Activated T-helper 17 cell treated with anti-CD3 and anti-CD28 coated beads, Interleukin-2, amount 50 U/mL, for 72 hours (primary cell): ENCODE data around the gene CDR2. TPM values are rescaled to one million over a fixed set of nuclear protein-coding genes. Genes with fewer than 3 reads are reported as not detected.

Source experiments
- ATAC-seq: fragments of 150-1000 bp; cut with Tn5 transposase; replicated peaks from 2 replicates; pipeline ENCODE4 v1.10.0; 2021; ENCODE audit warnings: mild to moderate bottlenecking, moderate library complexity
- H3K27ac Mint-ChIP-seq: one replicate; pipeline ENCODE4 v1.8.0; 2022; ENCODE audit warnings: mixed read lengths
- H3K27me3 Mint-ChIP-seq: one replicate; pipeline ENCODE4 v1.8.0; 2022; ENCODE audit warnings: mixed read lengths
- H3K36me3 Mint-ChIP-seq: one replicate; pipeline ENCODE4 v1.8.0; 2022; ENCODE audit warnings: low read depth, mild to moderate bottlenecking, mixed read lengths
- H3K4me1 Mint-ChIP-seq: one replicate; pipeline ENCODE4 v1.8.0; 2022; ENCODE audit warnings: mixed read lengths
- H3K4me3 Mint-ChIP-seq: one replicate; pipeline ENCODE4 v1.8.0; 2022; ENCODE audit warnings: mild to moderate bottlenecking, mixed read lengths
- H3K9me3 Mint-ChIP-seq: one replicate; pipeline ENCODE4 v1.8.0; 2022; ENCODE audit warnings: mixed read lengths
- total RNA-seq, 2 donors: library from RNA; stranded (reverse); gene quantifications; one replicate each; pipeline ENCODE4 v1.2.3, GENCODE V29; 2022

Gene CDR2
- total RNA-seq, 2 donors from 2014 or later: 26.3 to 41.0 TPM

DNA sequence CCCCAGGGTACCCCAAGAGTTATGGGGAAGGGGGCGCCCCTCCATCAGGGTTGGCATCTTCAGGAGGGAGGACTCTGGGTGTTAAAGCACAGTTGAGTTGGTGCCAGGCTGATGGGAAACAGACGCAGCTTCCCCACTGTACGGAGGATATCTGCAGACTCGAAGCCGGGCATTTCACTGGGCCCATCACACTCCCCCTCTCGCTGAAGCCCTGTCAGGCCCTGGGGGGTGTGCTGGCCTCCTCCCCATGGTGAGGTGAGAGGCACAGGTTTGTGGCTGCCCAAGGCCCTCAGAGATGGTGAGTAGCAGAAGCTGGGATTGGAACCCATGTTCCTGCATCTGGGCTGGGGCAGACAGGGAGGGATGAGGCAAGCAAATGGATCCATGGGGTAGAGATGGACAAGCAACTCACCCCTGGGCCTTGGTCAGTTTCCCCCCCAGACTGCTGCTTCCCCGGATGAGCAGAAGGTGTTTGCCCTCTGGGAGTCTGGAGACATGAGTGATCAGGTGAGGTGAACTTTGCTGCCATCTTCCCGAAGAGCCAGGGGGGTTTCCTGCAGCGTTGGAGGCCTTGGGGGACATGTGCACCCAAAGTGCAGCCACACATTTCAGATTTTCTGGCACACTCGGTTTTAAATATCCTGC is 46.2 kb downstream of the CDR2 start:
- H3K4me3 Mint-ChIP-seq: no peak overlapping the region
- H3K36me3 Mint-ChIP-seq: peaks cover 92% of the 10 kb centered on the region
- H3K9me3 Mint-ChIP-seq: no peaks in the 10 kb centered on the region
- H3K4me1 Mint-ChIP-seq: peaks cover 9% of the 10 kb centered on the region
- no peaks in the 10 kb centered on the region for H3K27me3 Mint-ChIP-seq
- peak overlapping the region; percentile 65 for H3K27ac Mint-ChIP-seq
- no peak for ATAC-seq

DNA sequence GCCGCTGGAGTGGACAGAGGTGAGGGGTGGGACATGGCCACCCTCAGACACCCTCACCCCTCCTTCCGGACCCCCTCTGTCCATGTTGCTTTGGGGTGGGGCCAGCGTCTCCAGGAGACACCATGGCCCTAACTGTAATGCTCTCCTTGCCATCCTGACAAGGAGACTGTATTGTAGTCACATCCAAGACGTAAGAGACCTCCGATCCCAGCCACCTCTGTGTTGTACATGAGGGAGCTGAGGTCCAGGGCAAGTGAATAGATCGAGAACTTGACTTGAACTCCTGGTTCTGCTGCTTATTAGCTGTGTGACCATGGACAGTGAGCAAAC is 47.0 kb downstream of the CDR2 start:
- Mint-ChIP-seq H3K27ac (peak overlapping the region; percentile 65), H3K4me1 (peaks cover 9% of the 10 kb centered on the region), H3K9me3 (no peaks in the 10 kb centered on the region), H3K27me3 (no peaks in the 10 kb centered on the region), H3K36me3 (peaks cover 95% of the 10 kb centered on the region), H3K4me3 (no peak overlapping the region)
- ATAC-seq: no peak

DNA sequence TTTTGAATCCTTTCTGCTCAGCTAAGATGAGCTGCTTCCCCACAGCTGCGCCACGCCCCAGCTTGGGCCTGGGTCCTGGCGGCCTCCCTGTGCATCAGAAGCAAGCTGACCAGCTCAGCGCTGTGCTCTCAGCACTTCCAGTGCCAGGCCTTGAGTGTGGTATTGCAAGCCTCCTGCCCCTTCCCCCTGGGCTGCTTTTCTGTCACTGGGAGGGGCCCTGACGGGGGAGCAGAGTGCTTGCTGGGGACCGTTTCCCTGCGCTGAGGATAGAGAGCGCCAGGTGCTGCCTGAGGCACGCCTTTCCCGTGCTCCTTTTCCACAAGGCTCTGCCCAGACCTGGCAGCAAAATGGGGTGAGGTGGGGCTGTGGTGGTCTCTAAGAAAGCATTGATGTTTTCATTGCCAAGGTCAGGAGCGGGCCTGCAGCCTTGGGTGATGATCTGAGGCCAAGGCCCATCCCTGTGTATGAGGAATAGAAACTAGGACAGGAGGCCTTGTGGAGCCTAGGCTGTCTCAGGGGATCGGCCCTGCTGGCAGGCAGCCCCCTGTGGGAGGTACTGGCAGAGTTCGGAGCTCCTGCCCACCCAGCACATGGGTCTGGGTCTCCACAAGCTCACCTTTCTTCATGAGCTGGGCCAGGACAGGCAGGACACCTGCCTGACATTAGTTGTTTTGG is 47.5 kb downstream of the CDR2 start:
- H3K27ac Mint-ChIP-seq: peak overlapping the region; percentile 65

DNA sequence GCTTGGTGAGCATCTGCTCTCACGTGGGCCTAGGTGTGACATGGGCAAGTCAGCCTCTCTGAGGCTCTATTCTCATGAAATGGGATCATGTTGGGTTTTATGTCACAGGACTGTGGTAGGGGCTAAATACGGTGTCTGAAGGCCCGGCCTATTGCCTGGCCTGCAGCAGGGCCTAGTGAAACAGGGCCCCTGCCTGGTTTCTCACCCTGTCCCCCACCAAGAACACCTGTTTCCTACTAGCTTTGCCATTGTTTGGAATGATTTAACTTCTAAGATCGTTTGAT is 48.1 kb downstream of the CDR2 start:
- peaks cover 95% of the 10 kb centered on the region for H3K36me3 Mint-ChIP-seq
- H3K27me3 Mint-ChIP-seq: no peaks in the 10 kb centered on the region
- H3K4me1 Mint-ChIP-seq: peaks cover 7% of the 10 kb centered on the region

More for the DNA sequence above, 47.5 kb downstream of the CDR2 start:
- peaks cover 95% of the 10 kb centered on the region for H3K36me3 Mint-ChIP-seq
- ATAC-seq: no peak
- no peaks in the 10 kb centered on the region for H3K27me3 Mint-ChIP-seq
- no peaks in the 10 kb centered on the region for H3K9me3 Mint-ChIP-seq
- H3K4me1 Mint-ChIP-seq: peaks cover 9% of the 10 kb centered on the region
- no peak overlapping the region for H3K4me3 Mint-ChIP-seq

DNA sequence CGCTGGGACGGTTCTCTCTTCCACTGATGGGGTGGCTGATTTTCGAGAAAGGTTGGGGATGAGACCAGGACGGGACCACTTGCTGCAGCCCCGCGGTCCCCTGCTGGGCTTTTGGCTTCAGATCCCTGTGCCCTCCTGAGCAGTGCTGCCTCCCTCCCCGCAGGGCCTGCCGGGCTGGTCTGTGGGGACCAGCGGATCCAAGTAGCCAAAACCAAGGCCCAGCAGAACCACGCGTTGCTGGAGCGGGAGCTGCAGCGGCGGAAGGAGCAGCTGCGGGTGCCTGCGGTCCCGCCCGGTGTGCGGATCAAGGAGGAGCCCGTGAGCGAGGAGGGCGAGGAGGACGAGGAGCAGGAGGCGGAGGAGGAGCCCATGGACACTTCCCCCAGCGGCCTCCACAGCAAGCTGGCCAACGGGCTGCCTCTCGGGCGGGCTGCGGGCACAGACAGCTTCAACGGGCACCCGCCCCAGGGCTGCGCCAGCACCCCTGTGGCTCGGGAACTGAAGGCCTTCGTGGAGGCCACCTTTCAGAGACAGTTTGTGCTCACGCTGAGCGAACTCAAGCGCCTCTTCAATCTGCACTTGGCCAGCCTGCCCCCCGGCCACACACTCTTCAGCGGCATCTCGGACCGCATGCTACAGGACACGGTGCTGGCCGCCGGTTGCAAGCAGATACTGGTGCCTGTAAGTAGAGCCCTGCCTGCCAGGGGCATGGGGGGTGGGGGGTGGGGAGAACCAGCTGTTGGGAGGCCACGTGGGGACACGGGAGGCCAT is 48.6 kb downstream of the CDR2 start:
- Mint-ChIP-seq H3K27me3 (no peaks in the 10 kb centered on the region), H3K36me3 (peaks cover 95% of the 10 kb centered on the region), H3K9me3 (no peaks in the 10 kb centered on the region), H3K4me1 (peaks cover 11% of the 10 kb centered on the region), H3K27ac (no peak overlapping the region), H3K4me3 (no peak overlapping the region)
- no peak for ATAC-seq

More for the DNA sequence above, 48.1 kb downstream of the CDR2 start:
- no peaks in the 10 kb centered on the region for H3K9me3 Mint-ChIP-seq
- H3K4me3 Mint-ChIP-seq: no peak overlapping the region
- no peak overlapping the region for H3K27ac Mint-ChIP-seq
- ATAC-seq: no peak

DNA sequence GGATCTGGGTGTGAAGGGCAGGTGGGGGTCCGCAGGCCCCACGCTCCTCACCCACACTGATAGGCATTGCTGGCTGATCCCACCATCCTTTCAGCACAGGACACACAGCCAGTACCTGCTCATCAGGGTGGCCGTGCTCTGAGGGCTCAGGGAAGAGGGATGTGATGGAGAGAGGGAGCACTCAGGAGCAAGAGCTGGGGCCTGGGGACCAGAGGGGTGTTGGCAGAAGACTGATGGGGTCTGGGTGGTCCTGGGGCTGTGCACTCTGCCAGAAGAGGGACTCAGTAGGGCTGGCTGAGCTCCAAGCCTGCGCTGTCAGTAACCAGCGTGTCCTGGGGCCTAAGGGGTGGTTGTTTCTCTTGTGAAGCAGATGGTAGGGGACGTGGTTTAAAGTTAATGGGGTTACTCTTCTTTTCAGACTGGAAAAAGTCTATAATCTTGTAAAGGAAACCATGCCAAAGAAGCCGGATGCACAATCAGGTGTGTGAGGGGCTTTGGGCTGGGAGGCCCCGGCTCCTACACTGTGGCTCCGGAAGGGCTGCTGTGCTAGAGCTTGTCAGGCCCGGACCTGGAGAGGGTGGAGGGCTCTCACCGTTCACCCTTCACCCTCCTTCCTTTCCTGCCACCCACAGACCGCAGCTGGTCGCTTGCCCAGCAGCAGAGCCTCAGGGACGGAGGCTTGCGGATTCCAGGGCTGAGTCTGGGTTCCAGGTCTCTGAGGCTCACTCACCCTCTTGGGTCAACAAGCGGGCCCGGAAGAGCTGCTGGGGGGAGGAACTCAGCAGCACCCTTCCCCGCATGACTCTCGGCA is 49.4 kb downstream of the CDR2 start:
- Mint-ChIP-seq H3K4me1 (peaks cover 9% of the 10 kb centered on the region), H3K27me3 (no peaks in the 10 kb centered on the region), H3K36me3 (peaks cover 95% of the 10 kb centered on the region), H3K4me3 (no peak overlapping the region), H3K27ac (peak overlapping the region; percentile 65), H3K9me3 (no peaks in the 10 kb centered on the region)
- ATAC-seq: no peak

DNA sequence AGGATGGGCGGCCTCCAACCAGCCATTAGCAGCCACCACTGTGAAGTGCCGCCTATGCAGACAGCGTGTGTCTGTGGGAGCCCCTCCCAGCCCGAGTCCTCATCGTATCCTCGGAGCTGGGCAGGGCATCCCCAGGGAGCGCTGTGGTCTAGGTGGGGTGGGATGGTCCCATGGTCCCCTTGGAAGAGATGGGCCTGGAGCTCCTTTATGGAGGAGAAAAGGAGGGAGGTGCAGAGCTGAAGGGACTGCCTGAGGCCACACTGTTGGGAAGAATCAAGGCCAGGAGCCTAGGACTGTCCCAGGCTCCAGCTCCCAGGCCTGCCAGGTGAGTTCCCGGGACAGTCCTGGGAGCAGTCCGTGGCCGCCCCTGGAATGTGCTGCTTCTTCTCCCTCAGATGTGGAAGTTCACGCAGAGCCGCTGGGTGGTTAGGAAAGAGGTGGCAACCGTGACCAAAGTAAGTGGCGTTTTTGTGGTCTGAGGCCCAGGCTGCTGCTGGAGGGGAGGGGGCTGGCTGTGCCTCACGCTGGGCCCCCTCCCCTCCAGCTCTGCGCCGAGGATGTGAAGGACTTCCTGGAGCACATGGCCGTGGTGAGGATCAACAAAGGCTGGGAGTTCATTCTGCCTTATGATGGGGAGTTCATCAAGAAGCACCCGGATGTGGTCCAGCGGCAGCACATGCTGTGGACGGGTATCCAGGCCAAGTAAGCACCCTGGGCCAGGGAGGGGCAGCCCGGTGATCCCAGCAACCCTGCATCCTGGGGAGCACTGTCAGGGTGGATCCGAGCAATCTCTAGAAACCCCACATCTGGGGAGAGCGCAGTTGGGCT is 50.2 kb downstream of the CDR2 start:
- Mint-ChIP-seq H3K27ac (peak overlapping the region; percentile 65), H3K9me3 (no peaks in the 10 kb centered on the region), H3K4me3 (no peak overlapping the region), H3K4me1 (peaks cover 8% of the 10 kb centered on the region), H3K27me3 (no peaks in the 10 kb centered on the region), H3K36me3 (peaks cover 95% of the 10 kb centered on the region)
- ATAC-seq: no peak

DNA sequence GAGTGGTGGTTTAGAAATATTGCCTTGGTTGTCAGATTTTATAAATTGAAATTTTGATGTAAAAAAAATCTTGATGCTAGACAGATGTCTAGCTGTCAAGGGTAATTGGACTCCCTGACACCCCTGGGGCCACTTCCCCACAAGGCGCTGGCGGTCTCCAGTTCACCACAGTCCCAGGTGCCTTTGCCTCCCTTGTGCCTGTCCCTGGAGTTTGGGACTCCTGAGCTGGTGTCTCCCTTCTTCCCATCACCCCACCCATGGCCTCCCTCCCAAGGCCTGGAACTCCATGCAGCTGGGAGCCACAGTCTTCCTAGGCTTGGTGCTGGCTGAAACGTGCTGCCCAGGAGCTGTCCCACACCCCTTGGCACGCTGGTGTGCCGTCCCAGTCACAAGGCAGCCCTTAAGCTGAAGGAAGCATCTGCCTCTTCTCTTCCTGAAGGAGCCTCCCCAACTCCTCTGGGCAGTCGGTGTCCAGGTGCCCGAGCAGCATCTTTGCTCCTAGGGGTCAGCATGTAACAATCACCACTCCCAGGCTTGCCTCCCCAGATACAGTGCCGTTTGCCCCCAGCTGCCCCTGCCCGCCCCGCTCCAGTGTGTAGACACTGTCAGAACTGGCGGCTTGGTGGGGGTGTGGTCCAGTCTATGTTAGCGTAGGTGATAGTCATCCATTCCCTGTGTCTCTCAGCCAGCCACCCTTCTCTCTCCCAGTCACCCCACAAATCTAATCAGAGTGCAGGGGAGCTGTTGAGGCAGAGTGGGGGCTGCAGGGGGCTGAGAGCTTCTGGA is 51.1 kb downstream of the CDR2 start:
- H3K27ac Mint-ChIP-seq: no peak overlapping the region
- H3K27me3 Mint-ChIP-seq: no peaks in the 10 kb centered on the region
- no peak for ATAC-seq
- H3K9me3 Mint-ChIP-seq: no peaks in the 10 kb centered on the region
- H3K36me3 Mint-ChIP-seq: peaks cover 95% of the 10 kb centered on the region
- no peak overlapping the region for H3K4me3 Mint-ChIP-seq
- H3K4me1 Mint-ChIP-seq: peaks cover 8% of the 10 kb centered on the region

DNA sequence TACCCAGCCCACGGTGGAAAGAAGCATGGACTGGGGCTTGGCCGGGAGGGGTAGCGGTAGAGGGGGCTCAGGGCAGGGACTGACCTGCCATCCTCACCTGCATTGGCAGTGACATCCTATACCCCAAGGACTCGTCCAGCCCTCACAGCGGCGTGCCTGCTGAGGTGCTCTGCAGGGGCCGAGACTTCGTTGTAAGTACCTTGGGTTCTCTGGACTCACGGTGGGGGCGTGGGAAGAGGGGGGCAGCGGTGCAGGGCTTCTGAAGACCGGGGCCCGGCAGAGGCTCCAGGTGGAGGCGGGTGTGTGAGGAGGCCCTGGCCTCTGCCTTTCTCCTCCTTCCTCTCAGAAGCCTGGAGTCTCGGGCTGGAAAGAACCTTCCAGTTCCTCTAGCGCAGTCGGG is 51.7 kb downstream of the CDR2 start:
- no peaks in the 10 kb centered on the region for H3K9me3 Mint-ChIP-seq
- H3K4me1 Mint-ChIP-seq: peaks cover 8% of the 10 kb centered on the region
- peaks cover 95% of the 10 kb centered on the region for H3K36me3 Mint-ChIP-seq
- no peaks in the 10 kb centered on the region for H3K27me3 Mint-ChIP-seq
- H3K27ac Mint-ChIP-seq: no peak overlapping the region
- ATAC-seq: no peak
- no peak overlapping the region for H3K4me3 Mint-ChIP-seq

DNA sequence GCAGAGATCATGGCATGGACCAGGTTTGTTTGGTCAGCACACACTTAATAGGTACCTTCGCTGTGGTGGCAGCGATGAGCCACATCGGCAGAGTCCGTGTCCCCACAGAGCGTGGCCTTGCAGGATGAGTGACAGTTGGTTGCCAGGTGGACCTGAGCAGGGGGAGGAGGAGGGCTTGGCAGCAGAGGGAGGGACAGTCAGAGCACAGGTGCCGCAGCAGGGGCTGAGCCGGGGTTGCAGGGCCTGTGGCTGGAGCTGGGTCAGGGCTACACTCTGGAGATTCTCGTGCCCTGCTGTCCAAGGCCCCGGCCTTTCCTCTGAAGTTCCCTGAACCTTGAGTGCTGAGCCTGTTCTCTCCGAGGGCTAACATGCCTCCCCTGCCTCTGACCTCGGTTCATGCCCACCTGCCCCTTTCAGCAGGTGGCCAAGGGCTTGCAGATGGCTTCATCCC is 52.4 kb downstream of the CDR2 start:
- Mint-ChIP-seq H3K9me3 (no peaks in the 10 kb centered on the region), H3K4me3 (no peak overlapping the region), H3K27me3 (no peaks in the 10 kb centered on the region), H3K27ac (no peak overlapping the region), H3K36me3 (peaks cover 95% of the 10 kb centered on the region), H3K4me1 (peaks cover 8% of the 10 kb centered on the region)
- no peak for ATAC-seq

DNA sequence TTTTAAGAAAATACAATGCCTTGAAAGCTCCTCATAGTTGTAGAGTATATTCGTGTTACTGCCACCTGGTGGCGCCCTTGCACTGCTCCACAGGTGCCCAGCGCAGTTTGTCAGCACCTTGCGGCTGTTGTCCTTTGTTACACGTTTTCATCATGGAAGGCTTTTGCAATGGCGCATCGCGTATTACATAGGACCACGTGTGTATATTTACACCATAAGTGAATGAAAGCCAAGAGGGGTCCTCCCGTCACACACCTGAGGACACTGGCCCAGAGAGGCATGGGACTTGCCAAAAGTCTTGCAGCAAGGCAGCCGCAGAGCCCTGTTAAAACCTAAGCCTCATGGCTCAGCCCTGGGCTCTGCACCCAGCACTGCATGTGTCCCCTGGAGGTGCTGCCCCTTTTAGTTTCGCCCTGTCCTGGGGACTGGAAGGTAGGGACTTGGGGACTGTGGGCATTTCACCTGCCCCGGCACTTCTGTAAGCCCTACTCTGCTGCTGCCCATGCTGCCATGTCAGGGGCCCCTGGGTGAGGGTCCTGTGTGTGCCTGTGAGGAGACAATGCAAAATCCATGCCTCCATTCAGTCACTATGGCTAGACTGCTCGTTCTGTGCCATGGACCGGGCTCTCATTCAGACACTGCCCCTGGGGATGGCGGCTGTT is 52.9 kb downstream of the CDR2 start:
- no peaks in the 10 kb centered on the region for H3K27me3 Mint-ChIP-seq
- peak overlapping the region; percentile 66 for H3K27ac Mint-ChIP-seq
- no peak overlapping the region for H3K4me3 Mint-ChIP-seq
- ATAC-seq: peak; percentile 86
- peaks cover 8% of the 10 kb centered on the region for H3K4me1 Mint-ChIP-seq
- H3K9me3 Mint-ChIP-seq: no peaks in the 10 kb centered on the region
- H3K36me3 Mint-ChIP-seq: peaks cover 95% of the 10 kb centered on the region

DNA sequence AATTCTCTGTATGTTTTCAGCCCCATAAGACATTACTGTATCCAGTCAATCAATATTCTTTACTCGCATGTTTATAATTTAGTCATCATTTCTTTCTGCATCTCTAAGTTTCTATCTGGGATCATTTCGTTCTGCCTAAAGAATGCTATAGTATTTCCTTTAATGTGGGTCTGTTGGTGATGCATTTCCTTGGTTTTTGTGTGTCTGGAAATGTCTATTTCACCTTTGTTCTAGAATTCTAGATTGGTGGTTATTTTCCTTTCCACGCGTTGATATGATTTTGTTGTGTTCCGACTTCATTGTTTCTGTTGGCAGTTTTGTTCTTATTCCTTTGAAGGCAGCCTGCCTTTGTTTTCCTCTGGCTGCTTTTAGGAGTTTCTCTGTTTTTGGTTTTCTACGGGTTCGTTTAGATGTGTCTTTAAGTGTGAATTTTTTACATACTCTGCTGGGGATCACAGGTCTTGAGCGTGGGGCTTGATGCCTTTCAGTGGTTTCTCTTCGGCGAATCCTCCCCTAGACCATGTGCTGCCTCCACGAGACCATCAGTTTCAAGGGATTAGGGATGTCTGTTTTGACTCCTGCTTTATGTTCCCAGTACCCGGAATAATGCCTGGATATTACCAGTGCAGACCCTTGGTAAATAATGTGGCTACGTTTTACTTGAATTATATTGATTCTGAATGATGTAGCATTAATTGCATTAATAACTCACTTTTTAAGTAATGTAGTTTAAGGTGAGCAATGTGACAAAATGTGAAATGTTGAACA is 53.7 kb downstream of the CDR2 start:
- no peaks in the 10 kb centered on the region for H3K9me3 Mint-ChIP-seq
- H3K36me3 Mint-ChIP-seq: peaks cover 99% of the 10 kb centered on the region
- H3K4me1 Mint-ChIP-seq: peaks cover 8% of the 10 kb centered on the region
- H3K27ac Mint-ChIP-seq: peak overlapping the region; percentile 66
- no peak for ATAC-seq
- no peak overlapping the region for H3K4me3 Mint-ChIP-seq
- no peaks in the 10 kb centered on the region for H3K27me3 Mint-ChIP-seq
